NCI-H1694 (cell line): ENCODE measurements around the gene VDR.

Source experiments
- DNase-seq: peaks from one replicate; lab custom pipeline; 2025; lab: John Stamatoyannopoulos, UW

Gene VDR

GRCh38 chr12:47930634-47931033 lies 25.8 kb upstream of the VDR start:
- DNase-seq = no peak

GRCh38 chr12:47927346-47927745 lies 22.6 kb upstream of the VDR start:
- DNase-seq = no peak

- no peak for DNase-seq
These were observed 17.1 kb upstream of the VDR start for GRCh38 chr12:47921907-47922306.

- no peak for DNase-seq
These were observed 16.1 kb upstream of the VDR start for GRCh38 chr12:47920913-47921312.

- no peak for DNase-seq
These were observed 8.3 kb upstream of the VDR start for GRCh38 chr12:47913081-47913480.

- DNase-seq = no peak
These were observed 7.8 kb upstream of the VDR start for GRCh38 chr12:47912556-47912955.

- no peak for DNase-seq
These were observed 6.2 kb upstream of the VDR start for GRCh38 chr12:47910981-47911380.

GRCh38 chr12:47910486-47910885 lies 5.7 kb upstream of the VDR start:
- no peak for DNase-seq

- no peak for DNase-seq
These were observed 5.2 kb upstream of the VDR start for GRCh38 chr12:47909839-47910465.

- DNase-seq = no peak
These were observed 3.9 kb upstream of the VDR start for GRCh38 chr12:47908738-47909137.

- no peak for DNase-seq
These were observed 3.2 kb upstream of the VDR start for GRCh38 chr12:47907851-47908454.

- DNase-seq = no peak
These were observed 674 bp downstream of the VDR start for GRCh38 chr12:47903927-47904712.

GRCh38 chr12:47903151-47903611 lies 1.6 kb downstream of the VDR start:
- no peak for DNase-seq

- DNase-seq = no peak
These were observed 2.6 kb downstream of the VDR start for GRCh38 chr12:47902131-47902639.

- DNase-seq = no peak
These were observed 3.1 kb downstream of the VDR start for GRCh38 chr12:47901718-47902093.

- no peak for DNase-seq
These were observed 3.6 kb downstream of the VDR start for GRCh38 chr12:47901063-47901717.

GRCh38 chr12:47900131-47901062 lies 4.4 kb downstream of the VDR start:
- no peak for DNase-seq

GRCh38 chr12:47899466-47899865 lies 5.3 kb downstream of the VDR start:
- no peak for DNase-seq

- DNase-seq = no peak
These were observed 8.2 kb downstream of the VDR start for GRCh38 chr12:47896633-47897032.

GRCh38 chr12:47896022-47896421 lies 8.8 kb downstream of the VDR start:
- DNase-seq = no peak

GRCh38 chr12:47894652-47895051 lies 10.1 kb downstream of the VDR start:
- no peak for DNase-seq
